ENCODE measurements around the gene ZZZ3. TPM values are rescaled to one million over a fixed set of nuclear protein-coding genes. Genes with fewer than 3 reads are reported as not detected.

Gene ZZZ3
- polyA plus RNA-seq, 1 of the 3 experiments (the other 2 are of a cell fraction), result 14.2 TPM

DNA sequence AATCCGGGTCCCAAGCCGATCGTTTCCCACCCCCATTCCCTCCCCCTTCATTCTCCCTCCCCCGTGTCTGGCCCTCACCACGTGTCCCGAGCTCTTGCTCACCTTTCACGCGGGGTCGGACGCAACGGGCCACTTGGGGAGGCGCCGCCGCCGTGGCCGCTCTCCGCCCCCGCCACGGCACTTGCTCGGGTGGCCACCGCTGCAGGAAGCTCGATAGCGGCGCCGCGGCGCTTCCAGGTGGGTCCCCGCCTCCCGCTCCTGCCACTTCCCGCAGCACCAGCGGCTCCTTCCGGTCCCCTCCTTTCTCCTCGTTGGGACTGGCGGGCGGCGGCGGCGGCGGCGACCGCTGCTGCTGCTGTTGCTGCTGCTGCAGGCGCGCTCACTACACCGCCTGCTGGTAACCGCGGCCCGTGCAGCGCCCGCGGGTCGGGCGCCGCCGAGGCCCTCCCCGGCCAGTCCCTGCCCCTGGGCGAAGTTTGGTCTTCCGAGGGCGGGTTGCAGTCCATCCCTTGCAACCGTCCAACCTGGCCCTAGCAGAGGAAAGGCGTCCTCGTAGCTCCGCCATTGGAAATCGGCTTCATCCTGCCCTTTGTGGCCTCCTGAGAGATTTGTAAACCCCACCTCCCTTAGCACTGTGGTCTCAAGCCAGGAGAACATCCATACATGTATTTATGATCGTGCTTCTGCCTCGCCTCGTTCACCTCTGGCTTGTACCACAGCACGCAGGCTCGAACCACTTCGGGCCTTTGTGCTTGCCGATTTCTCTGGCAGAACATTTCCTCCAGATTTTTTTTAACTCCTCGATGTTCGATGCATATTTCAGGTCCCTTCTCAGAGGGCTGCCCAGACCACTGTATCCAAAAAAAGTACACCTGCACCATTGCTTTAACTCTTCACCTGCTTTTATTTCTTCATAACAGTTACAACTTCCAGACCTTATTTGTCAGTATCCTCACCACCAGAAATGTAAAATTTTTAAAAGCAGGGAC is 996 bp upstream of the ZZZ3 start (continued):
- TF ChIP-seq, protein P1, sequence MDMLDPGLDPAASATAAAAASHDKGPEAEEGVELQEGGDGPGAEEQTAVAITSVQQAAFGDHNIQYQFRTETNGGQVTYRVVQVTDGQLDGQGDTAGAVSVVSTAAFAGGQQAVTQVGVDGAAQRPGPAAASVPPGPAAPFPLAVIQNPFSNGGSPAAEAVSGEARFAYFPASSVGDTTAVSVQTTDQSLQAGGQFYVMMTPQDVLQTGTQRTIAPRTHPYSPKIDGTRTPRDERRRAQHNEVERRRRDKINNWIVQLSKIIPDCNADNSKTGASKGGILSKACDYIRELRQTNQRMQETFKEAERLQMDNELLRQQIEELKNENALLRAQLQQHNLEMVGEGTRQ (IDR thresholded peaks at IDR 0.05; ENCODE audit: borderline replicate concordance, low read depth, low read length), result peak; percentile 3; the same call in 1 of the 2 replicates
- no peak for TF ChIP-seq TEAD4 (IDR thresholded peaks at IDR 0.05; ENCODE audit: borderline replicate concordance, insufficient read depth)
- TF ChIP-seq FOXM1 (IDR thresholded peaks at IDR 0.05; ENCODE audit: low read depth), result no peak
- TF ChIP-seq CHD2 (IDR thresholded peaks at IDR 0.05; ENCODE audit: low read length, partially characterized antibody), result peak; percentile 43
- TF ChIP-seq RFX5 (IDR thresholded peaks at IDR 0.05; ENCODE audit: low read length), result no peak
- TF ChIP-seq JUND (IDR thresholded peaks at IDR 0.05), result no peak
- TF ChIP-seq, protein P2, sequence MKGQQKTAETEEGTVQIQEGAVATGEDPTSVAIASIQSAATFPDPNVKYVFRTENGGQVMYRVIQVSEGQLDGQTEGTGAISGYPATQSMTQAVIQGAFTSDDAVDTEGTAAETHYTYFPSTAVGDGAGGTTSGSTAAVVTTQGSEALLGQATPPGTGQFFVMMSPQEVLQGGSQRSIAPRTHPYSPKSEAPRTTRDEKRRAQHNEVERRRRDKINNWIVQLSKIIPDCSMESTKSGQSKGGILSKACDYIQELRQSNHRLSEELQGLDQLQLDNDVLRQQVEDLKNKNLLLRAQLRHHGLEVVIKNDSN (IDR thresholded peaks at IDR 0.05; ENCODE audit: borderline replicate concordance, low read depth), result no peak
- TF ChIP-seq ELF1 (IDR thresholded peaks at IDR 0.05), result peak; percentile 55; the same call in 1 of the 2 replicates
- TF ChIP-seq, protein P3, sequence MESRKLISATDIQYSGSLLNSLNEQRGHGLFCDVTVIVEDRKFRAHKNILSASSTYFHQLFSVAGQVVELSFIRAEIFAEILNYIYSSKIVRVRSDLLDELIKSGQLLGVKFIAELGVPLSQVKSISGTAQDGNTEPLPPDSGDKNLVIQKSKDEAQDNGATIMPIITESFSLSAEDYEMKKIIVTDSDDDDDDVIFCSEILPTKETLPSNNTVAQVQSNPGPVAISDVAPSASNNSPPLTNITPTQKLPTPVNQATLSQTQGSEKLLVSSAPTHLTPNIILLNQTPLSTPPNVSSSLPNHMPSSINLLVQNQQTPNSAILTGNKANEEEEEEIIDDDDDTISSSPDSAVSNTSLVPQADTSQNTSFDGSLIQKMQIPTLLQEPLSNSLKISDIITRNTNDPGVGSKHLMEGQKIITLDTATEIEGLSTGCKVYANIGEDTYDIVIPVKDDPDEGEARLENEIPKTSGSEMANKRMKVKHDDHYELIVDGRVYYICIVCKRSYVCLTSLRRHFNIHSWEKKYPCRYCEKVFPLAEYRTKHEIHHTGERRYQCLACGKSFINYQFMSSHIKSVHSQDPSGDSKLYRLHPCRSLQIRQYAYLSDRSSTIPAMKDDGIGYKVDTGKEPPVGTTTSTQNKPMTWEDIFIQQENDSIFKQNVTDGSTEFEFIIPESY (IDR thresholded peaks at IDR 0.05; ENCODE audit: borderline replicate concordance, low read depth), result 0 out of 2 replicates have a peak, but pooled peaks have one; percentile 15
- TF ChIP-seq FOXJ3 (CRISPR knock-in tag; IDR thresholded peaks at IDR 0.05), result no peak
- TF ChIP-seq EP300 (IDR thresholded peaks at IDR 0.05; ENCODE audit: borderline replicate concordance in 1 of 2, low read depth in 1 of 2, low read length in 1 of 2), result no peak; a peak in 1 of 4 replicates

DNA sequence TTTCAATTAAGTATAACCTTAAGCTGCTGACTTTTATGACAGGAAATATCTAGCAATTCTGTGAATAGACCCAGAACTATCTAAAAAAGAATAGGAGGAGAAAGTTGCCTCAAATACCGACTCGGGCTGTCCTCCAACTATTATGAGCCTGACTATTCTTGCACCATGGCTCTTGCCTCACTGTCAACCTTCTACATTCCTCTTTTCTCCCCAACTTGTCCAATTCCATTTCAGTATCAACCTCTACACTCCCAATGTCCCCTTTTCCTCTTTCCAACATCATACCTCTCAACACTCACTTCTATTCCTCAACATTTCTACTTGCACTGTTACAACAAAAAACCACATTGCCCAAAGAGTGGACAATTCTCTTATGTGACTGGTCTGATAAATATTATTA is 2.3 kb downstream of the ZZZ3 start:
- Histone ChIP-seq H4K20me1 (ENCODE audit: insufficient read depth) (peaks cover 34% of the 10 kb centered on the region), H3K36me3 (replicated peaks in 1 of 2; ENCODE audit: control insufficient read depth in 1 of 2, insufficient read depth in 2 of 2, low read length in 1 of 2) (peaks cover under 1 to 23% of the 10 kb centered on the region in 2 experiments), H3K79me2 (ENCODE audit: insufficient read depth) (peaks cover 73% of the 10 kb centered on the region), H3K9ac (no peak overlapping the region), H3K9me2 (no peaks in the 10 kb centered on the region), H3K27ac (ENCODE audit: low read depth in 2 of 2, low read length in 1 of 2) (no peak overlapping the region), H3K4me1 (ENCODE audit: control insufficient read depth in 1 of 2, insufficient read depth in 2 of 2, low read depth in 1 of 2, low read length in 1 of 2) (peaks cover 20 to 28% of the 10 kb centered on the region in 2 experiments; a peak in 3 of 4 replicates), H3K9me3 (no peaks in the 10 kb centered on the region), H3K4me2 (peak overlapping the region; percentile 45), H2AFZ (ENCODE audit: low read depth) (no peak overlapping the region), H3K4me3 (ENCODE audit: low read depth in 2 of 2, low read length in 1 of 2) (no peak overlapping the region), H3F3A (replicated peaks; ENCODE audit: insufficient read depth) (peaks cover 22% of the 10 kb centered on the region), H3K27me3 (ENCODE audit: insufficient read depth) (no peaks in the 10 kb centered on the region)
- no peak for DNase-seq
- POLR2A ChIA-PET, result no interaction called here
- CTCF ChIA-PET, result no interaction called here
- 89% methylated on average over 2 of the region's 2 CpGs for WGBS (ENCODE audit: low lambda C conversion rate)
- TF ChIP-seq EP300 (IDR thresholded peaks at IDR 0.05; ENCODE audit: borderline replicate concordance in 1 of 2, low read depth in 1 of 2, low read length in 1 of 2) (no peak), FOSL2 (IDR thresholded peaks at IDR 0.05; ENCODE audit: borderline replicate concordance, low read depth) (no peak), SIN3A (IDR thresholded peaks at IDR 0.05; ENCODE audit: borderline replicate concordance, low read depth, low read length) (no peak), MEF2A (IDR thresholded peaks at IDR 0.05; ENCODE audit: borderline replicate concordance, low read depth) (no peak), SMC3 (IDR thresholded peaks at IDR 0.05; ENCODE audit: low read depth, low read length) (no peak), RAD21 (IDR thresholded peaks at IDR 0.05; ENCODE audit: low read length) (no peak), RXRA (IDR thresholded peaks at IDR 0.05; ENCODE audit: borderline replicate concordance, low read depth) (no peak), POLR2AphosphoS5 (IDR thresholded peaks at IDR 0.05; ENCODE audit: low read depth, low read length) (no peak), TCF12 (IDR thresholded peaks at IDR 0.05) (no peak)
- TF ChIP-seq, protein P4, sequence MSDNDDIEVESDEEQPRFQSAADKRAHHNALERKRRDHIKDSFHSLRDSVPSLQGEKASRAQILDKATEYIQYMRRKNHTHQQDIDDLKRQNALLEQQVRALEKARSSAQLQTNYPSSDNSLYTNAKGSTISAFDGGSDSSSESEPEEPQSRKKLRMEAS (IDR thresholded peaks at IDR 0.05; ENCODE audit: low read depth), result no peak
- TF ChIP-seq, protein P3 (IDR thresholded peaks at IDR 0.05; ENCODE audit: borderline replicate concordance, low read depth), result no peak
- TF ChIP-seq, protein P5, sequence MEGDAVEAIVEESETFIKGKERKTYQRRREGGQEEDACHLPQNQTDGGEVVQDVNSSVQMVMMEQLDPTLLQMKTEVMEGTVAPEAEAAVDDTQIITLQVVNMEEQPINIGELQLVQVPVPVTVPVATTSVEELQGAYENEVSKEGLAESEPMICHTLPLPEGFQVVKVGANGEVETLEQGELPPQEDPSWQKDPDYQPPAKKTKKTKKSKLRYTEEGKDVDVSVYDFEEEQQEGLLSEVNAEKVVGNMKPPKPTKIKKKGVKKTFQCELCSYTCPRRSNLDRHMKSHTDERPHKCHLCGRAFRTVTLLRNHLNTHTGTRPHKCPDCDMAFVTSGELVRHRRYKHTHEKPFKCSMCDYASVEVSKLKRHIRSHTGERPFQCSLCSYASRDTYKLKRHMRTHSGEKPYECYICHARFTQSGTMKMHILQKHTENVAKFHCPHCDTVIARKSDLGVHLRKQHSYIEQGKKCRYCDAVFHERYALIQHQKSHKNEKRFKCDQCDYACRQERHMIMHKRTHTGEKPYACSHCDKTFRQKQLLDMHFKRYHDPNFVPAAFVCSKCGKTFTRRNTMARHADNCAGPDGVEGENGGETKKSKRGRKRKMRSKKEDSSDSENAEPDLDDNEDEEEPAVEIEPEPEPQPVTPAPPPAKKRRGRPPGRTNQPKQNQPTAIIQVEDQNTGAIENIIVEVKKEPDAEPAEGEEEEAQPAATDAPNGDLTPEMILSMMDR (IDR thresholded peaks at IDR 0.05), result no peak
- TF ChIP-seq, protein P1 (IDR thresholded peaks at IDR 0.05; ENCODE audit: borderline replicate concordance, low read depth, low read length), result no peak

Data from SK-N-SH (cell line).